HuH-7 (cell line): Measurements from ENCODE around the gene CDC42BPA.
"Not testable (repeated sequence)": the region's sequence is repeated elsewhere in the genome, so short reads cannot be mapped to it uniquely, and the experiment has no call there.

ENCODE experiments used
- DNase-seq: peaks from one replicate; pipeline ENCODE4 v3.0.0; 2011; ENCODE audit warnings: low spot score

The CDC42BPA gene

GRCh38 chr1:227318016-227318852 lies at the start of gene CDC42BPA:
Gene CDC42BPA, minus strand, starts transcription at chr1:227318492. Its CDS starts 1,310 bp downstream, at chr1:227317182.
- DNase-seq: peak; percentile 89

GRCh38 chr1:227368009-227368408 lies 49.7 kb upstream of the CDC42BPA start:
- DNase-seq: no peak

- DNase-seq: no peak
Measured at GRCh38 chr1:227365473-227366431, 47.5 kb upstream of the CDC42BPA start.

GRCh38 chr1:227364657-227365056 lies 46.4 kb upstream of the CDC42BPA start:
- no peak for DNase-seq

- DNase-seq: no peak
Measured at GRCh38 chr1:227363825-227364224, 45.5 kb upstream of the CDC42BPA start.

GRCh38 chr1:227362039-227362438 lies 43.7 kb upstream of the CDC42BPA start:
- no peak for DNase-seq

- no peak for DNase-seq
Measured at GRCh38 chr1:227357927-227358302, 39.6 kb upstream of the CDC42BPA start.

GRCh38 chr1:227357171-227357926 lies 39.1 kb upstream of the CDC42BPA start:
- no peak for DNase-seq

GRCh38 chr1:227356620-227357146 lies 38.4 kb upstream of the CDC42BPA start:
- DNase-seq: no peak

GRCh38 chr1:227355542-227356245 lies 37.4 kb upstream of the CDC42BPA start:
- no peak for DNase-seq

- no peak for DNase-seq
Measured at GRCh38 chr1:227353186-227353585, 34.9 kb upstream of the CDC42BPA start.

- not testable (repeated sequence) for DNase-seq
Measured at GRCh38 chr1:227352164-227352563, 33.9 kb upstream of the CDC42BPA start.

GRCh38 chr1:227351443-227351842 lies 33.2 kb upstream of the CDC42BPA start:
- no peak for DNase-seq

- DNase-seq: no peak
Measured at GRCh38 chr1:227349967-227350366, 31.7 kb upstream of the CDC42BPA start.

- no peak for DNase-seq
Measured at GRCh38 chr1:227343727-227344551, 25.6 kb upstream of the CDC42BPA start.

GRCh38 chr1:227343206-227343605 lies 24.9 kb upstream of the CDC42BPA start:
- no peak for DNase-seq

GRCh38 chr1:227342075-227342829 lies 24.0 kb upstream of the CDC42BPA start:
- DNase-seq: no peak

- DNase-seq: not testable (repeated sequence)
Measured at GRCh38 chr1:227336136-227336535, 17.8 kb upstream of the CDC42BPA start.

- DNase-seq: no peak
Measured at GRCh38 chr1:227335242-227336020, 17.1 kb upstream of the CDC42BPA start.
